Kidney glomerular epithelial cell (primary cell): Measurements from ENCODE around the gene NFIL3.
A peak's percentile ranks its signal among the peaks of the same experiment; 100 is the strongest.
"Not testable (repeated sequence)": the region's sequence is repeated elsewhere in the genome, so short reads cannot be mapped to it uniquely, and the experiment has no call there.

Experiments used
- DNase-seq: peaks from one replicate; lab custom pipeline; 2025; lab: John Stamatoyannopoulos, UW

Gene NFIL3, protein sequence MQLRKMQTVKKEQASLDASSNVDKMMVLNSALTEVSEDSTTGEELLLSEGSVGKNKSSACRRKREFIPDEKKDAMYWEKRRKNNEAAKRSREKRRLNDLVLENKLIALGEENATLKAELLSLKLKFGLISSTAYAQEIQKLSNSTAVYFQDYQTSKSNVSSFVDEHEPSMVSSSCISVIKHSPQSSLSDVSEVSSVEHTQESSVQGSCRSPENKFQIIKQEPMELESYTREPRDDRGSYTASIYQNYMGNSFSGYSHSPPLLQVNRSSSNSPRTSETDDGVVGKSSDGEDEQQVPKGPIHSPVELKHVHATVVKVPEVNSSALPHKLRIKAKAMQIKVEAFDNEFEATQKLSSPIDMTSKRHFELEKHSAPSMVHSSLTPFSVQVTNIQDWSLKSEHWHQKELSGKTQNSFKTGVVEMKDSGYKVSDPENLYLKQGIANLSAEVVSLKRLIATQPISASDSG

GRCh38 chr9:91423785-91424402, at the start of gene NFIL3:
NFIL3 (minus strand) TSS chr9:91423832; CDS start chr9:91410734, 13,098 bp downstream.
- peak; percentile 64 for DNase-seq

DNA sequence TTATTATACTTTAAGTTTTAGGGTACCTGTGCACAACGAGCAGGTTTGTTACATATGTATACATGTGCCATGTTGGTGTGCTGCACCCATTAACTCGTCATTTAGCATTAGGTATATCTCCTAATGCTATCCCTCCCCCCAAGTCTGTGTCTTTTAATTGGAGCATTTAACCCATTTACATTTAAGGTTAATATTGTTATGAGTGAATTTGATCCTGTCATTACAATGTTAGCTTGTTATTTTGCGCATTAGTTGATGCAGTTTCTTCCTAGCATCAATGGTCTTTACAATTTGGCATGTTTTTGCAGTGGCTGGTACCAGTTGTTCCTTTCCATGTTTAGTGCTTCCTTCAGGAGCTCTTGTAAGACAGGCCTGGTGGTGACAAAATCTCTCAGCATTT, 47.9 kb upstream of the NFIL3 start:
- DNase-seq = not testable (repeated sequence)

DNA sequence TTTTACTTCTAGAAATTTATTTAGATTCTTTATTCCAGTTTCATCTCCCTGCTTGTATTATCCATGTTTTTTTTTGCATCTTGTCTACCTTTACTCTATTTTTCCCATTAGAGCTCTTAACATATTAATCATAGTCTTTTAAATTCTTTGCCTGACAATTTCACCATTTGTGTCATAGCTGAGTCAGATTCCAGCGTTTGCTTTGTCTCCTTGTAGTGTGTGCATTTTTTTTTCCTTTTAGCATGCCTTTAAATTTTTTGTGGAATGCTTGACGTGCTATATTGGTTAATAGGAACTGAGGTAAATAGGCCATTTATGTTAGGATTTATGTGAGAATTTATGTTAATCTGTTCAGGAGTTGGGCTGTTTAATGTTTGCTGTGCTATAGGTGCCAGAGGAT, 41.8 kb upstream of the NFIL3 start:
- no peak for DNase-seq

GRCh38 chr9:91458906-91459305, 35.3 kb upstream of the NFIL3 start:
- no peak for DNase-seq

GRCh38 chr9:91452844-91453243, 29.2 kb upstream of the NFIL3 start:
- no peak for DNase-seq

DNA sequence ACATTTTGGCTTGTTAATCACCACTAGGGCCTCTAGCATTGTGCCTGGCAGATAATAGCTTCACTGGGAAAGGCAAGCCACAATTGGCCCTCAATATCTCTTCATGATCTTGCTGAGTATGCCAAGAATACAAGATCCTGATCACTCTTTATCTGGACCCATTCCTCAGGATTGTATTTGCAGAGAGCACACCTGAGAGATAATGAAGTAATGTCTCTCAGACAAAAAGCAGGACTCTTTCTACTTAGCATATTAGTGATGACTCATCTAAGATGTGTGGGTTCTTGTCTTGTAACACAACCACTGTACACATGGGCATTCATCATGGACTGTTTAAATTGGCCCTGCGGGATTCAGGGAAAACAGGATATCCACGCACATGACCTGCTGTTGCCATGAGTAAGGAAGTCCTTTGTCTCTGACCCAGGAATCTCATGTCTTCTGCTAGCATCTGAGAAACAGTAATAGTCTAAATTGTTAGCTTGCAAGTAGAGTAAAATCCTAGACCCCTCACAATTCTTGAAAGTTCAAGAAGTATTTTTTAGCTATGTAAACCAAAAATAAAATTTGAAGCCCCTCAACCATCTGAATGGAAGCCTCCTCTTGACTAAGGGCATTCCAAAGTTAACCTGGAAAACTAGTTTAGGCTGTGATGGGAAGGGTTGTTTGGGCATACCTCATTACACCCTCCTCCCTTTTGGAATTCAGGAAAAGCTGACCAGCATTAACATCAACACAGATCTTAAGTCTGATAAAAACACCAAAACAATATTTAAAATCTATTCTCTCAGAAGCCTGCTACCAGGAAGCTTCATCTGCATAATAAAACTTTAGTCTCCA, 28.0 kb upstream of the NFIL3 start:
- DNase-seq = no peak

GRCh38 chr9:91445135-91445534, 21.5 kb upstream of the NFIL3 start:
- no peak for DNase-seq

- DNase-seq = no peak
Measured at GRCh38 chr9:91443994-91444392, 20.4 kb upstream of the NFIL3 start.

GRCh38 chr9:91443321-91443993, 19.8 kb upstream of the NFIL3 start:
- no peak for DNase-seq

DNA sequence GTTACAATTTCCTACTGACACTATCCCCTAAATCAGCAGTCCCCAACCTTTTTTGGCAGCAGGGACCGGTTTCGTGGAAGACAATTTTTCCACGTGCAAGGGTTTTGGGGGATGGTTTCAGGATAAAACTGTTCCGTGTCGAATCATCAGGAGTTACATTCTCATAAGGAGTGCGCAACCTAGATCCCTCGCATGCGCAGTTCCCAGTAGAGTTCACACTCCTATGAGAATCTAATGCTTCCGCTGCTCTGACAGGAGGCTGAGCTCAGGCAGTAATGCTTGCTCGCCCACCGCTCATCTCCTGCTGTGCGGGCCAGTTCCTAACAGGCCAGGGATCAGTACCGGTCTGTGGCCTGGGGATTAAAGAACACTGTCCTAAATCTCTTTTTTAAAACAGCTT, 13.2 kb upstream of the NFIL3 start:
- no peak for DNase-seq

DNA sequence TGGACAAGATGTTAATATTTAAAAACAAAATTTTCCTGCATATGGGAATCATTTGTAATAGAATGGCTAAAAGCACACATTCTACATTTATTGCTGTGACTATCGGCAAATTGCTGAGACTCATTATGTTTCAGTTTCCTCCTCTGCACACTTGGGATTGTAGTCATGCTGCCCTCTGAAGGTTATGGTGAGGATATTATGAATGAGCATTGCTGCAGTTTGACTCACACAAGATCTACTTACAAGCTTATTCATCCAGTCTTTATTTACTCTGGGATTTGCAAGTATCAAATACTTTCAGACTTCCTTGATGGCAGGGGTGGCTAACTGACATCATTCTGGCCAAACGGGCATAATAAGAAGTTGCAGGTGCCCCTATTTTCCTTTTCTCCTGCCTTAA, 9.5 kb upstream of the NFIL3 start:
- peak; percentile 93 for DNase-seq

DNA sequence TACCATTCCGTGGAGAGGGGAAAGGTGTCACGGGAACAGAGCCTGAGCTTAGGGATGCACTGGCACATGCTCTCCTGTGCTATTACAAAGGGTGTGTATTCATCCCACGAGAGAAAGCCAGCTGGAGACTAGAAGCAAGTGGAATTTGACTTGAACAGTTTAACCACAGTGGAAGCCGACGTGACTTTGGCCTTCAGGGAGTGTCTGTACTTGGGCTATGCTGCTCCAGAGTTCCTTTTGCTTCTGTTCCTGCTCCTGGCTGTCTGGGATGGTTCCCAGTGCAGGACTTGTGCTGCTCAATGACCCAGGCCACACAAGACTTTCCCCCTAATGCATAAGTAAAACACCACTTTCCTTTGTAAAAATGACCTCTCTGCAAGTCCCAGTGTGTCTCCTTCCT, 7.9 kb upstream of the NFIL3 start:
- DNase-seq = no peak

DNA sequence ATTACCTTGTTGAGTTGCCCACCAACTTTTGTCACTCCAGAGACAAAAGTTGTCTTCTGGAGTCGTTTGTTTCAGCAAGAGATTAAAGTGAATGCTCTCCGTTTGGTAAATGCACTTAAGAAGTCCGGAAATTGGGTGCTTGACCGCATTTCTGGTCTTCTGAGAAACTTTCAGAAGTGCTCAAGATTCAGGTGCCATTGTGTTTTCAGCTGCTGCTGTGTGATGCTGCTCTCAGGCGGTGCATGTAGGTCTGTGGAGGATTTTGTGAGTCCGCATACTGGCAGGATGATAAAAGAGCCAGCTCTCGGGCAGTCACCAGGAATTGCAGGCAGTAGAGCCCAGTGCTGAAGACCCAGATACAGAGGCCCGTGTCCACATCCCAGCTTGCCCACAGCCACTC, 5.9 kb upstream of the NFIL3 start:
- no peak for DNase-seq

GRCh38 chr9:91428927-91429351, 5.3 kb upstream of the NFIL3 start:
- DNase-seq = no peak

- DNase-seq = no peak
Measured at GRCh38 chr9:91428436-91428835, 4.8 kb upstream of the NFIL3 start.

- DNase-seq = peak; percentile 24
Measured at GRCh38 chr9:91427873-91428272, 4.2 kb upstream of the NFIL3 start.

DNA sequence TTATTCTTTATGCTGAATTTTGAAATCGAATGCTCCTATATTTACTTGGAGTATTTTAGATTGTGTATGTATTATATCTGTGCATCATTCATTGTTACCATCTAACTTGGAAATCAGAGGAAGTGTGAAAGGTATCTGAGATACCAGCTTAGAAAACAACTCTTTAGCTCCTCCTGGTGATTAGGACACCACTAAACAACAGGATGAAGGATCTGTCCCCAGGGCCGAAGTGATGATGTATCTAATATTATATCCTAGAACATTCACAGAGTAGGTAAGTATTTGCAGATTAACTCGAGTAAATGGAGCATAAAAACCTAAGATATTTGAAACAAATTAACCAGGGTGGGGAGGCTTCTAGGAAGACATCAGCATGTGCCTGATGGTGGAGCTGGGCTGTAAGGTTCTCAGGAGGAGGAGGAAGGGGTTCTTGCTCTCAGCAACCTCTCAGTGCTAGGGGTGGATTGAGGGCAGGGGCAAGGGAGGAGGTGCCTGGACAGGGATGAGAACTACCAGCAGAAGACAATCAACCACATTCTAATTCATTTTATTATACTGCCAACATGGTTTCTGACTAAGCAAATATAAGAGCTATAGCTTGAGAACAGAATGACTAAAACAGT, 2.6 kb upstream of the NFIL3 start:
- peak; percentile 54 for DNase-seq

GRCh38 chr9:91425271-91425670, 1.6 kb upstream of the NFIL3 start:
- no peak for DNase-seq

DNA sequence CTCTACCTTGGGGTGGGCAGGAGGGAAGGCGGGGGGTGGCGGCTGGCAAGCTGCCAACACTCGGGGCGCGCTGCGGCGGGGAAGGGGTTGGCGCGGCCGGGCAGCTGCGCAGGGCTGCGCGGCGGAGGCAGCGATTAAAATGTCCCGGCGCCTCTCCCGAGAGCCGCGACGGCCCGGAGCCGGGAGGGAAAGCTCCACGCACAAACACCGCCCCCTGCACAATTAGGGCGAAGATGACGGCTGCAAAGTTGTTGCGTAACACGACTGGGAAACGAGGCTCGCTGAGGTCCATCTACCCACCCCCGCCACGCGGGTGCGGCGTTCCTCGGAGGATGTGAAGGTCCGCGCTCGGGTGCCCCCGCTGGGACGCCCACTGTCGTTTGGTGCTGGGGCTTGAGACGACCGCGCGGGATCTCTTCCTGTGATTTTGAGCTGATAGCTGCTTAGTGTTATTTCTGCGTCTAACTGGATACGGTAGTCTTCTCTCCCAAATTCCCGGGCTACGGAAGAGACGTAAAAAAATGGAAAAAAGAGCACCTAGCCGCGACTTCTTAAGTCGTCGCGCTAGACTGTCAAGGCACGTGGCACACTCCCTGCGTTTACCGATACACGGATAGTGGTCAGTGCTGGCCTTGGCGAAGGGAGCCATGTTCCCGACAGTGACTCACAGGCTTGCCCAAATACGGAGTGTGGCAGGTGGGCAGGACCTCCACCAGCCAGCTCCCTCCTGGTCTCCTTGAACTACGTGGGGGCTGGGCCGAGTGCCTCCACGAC, 958 bp upstream of the NFIL3 start:
- peak; percentile 44 for DNase-seq

GRCh38 chr9:91422758-91423711, 597 bp downstream of the NFIL3 start:
- peak; percentile 46 for DNase-seq
